Right ventricle myocardium superior (tissue), 1 donor: ENCODE measurements around the gene STATH. TPM values are rescaled to one million over a fixed set of nuclear protein-coding genes. Genes with fewer than 3 reads are reported as not detected.
"Not testable (repeated sequence)": the region's sequence is repeated elsewhere in the genome, so short reads cannot be mapped to it uniquely, and the experiment has no call there.

Experiments used
- ATAC-seq: fragments of 200-7000 bp; cut with Tn5 transposase; one replicate; pipeline ENCODE4 v1.9.1; 2020; ENCODE audit warnings: mild to moderate bottlenecking; ENCODE audit not compliant: poor library complexity
- DNase-seq: peaks from one replicate; pipeline ENCODE4 v3.0.0-alpha.2; 2020
- intact Hi-C: fragments of 100-400 bp; cut with DNase I; formaldehyde crosslinking; loops from one replicate; pipeline ENCODE4 v1.11.2; 2022
- long read RNA-seq: library from polyadenylated mRNA; unstranded; transcript quantifications from one replicate; pipeline ENCODE4 v2.0.0, GENCODE V29; 2021
- total RNA-seq: library from RNA; stranded (reverse); fragmentation: NEBNext Ultra II Directional; extraction: Animal tissue kit (Norgen Biotek cat#: 25700); gene quantifications from one replicate; pipeline ENCODE4 v1.2.1, GENCODE V29; 2021
- donor health status: DM: no; HTN: yes; CAD: no; lungs with severe emphysema.

The STATH gene, protein sequence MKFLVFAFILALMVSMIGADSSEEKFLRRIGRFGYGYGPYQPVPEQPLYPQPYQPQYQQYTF
- not detected for total RNA-seq
- long read RNA-seq, result 0 reads

DNA sequence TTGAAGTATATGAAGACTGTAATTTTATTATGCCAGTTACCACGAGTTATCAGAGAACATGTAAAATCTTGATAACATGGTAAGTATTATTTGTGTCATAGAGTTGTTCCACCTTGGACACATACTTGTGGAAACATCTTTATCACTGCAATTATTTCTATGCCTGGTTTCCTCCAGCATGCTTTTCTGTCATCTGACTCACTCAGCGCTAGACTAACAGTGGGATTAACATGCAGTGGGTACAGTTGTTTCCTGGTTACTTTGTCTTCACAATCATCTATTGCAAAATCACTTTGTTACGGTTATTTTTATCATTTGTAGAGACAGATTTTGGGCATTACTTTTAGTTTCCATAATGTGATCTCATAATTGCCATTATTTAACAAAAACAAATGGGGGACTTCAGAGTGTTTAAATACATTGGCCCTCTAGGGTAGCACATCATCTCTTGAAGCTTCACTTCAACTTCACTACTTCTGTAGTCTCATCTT lies at the start of gene STATH:
Gene STATH, plus strand, starts transcription at position 441 of the 491 bp plus-strand sequence. CDS start 2,472 bp downstream, outside the sequence.
- DNase-seq, result no peak
- ATAC-seq, result no peak
- intact Hi-C loops, result no loop called here

DNA sequence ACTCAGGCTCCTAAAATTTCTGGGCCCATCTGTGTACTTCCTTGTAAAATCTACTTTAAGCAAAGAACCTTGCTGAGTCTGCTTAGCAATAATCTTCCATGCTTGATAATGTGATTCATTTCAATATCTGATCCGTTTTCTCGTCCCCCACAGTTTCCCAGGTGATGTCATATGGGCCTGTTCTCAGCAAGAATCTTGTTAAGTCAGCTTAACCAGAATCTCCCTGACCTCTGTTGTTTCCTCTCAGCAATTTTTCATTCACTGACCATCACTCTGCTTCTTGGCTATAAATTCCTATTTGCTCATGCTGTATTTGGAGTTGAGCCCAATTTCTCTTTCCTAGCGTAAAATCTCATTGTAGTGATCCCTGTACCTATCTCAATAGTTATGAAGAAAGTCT lies 44.2 kb upstream of the STATH start:
- intact Hi-C loops, result no loop called here
- ATAC-seq, result no peak
- DNase-seq, result no peak

DNA sequence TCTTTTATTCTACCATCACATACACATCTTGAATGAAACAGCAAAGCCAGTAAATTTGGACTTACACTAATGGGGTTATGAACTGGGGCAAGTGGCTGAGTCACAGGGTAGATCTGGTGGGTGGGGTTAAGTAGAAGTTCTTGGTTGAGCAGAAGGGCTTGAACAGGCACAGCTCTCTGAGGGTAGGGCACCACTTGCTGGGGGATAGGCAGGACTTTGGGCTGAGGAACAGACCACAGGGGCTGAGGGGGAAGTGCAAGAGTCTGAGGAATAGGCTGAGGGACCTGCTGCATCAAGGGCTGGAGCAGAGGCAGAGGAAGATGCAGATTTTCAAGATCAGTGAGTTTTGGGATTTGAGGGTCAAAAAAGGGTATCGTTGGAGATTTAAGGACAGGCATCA lies 38.6 kb upstream of the STATH start:
- DNase-seq (no peak), ATAC-seq (no peak)
- intact Hi-C loops, result no loop called here

- DNase-seq (no peak), ATAC-seq (no peak)
- intact Hi-C loops, result no loop called here
Observed at GRCh38 chr4:69965628-69966027, 30.1 kb upstream of the STATH start, which contains the start of gene CSN2. Gene CSN2, minus strand, starts transcription at chr4:69965728. Its CDS starts 4,733 bp downstream, at chr4:69960995.

DNA sequence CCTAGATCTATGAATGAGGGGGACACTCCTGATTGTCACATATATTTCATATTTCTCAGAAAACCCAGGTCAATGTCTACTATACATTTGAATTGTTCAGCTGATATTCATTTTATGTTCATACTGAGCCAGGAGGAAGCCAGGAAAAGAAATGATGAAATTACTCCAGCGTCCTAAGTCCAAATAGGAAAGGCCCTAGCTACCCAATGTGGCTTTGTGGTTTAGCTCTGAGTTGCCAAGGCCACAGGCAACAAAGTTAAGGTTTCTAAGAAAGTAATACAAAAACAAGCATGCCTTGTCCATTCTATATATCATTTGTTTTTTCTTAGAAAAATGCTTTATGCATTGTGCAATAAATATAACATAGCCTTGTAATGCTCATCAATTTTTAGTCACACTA lies 25.7 kb upstream of the STATH start:
- DNase-seq, result no peak
- intact Hi-C loops, result no loop called here
- no peak for ATAC-seq

- intact Hi-C loops, result no loop called here
- no peak for ATAC-seq
- no peak for DNase-seq
Observed at GRCh38 chr4:69974631-69975030, 21.1 kb upstream of the STATH start.

DNA sequence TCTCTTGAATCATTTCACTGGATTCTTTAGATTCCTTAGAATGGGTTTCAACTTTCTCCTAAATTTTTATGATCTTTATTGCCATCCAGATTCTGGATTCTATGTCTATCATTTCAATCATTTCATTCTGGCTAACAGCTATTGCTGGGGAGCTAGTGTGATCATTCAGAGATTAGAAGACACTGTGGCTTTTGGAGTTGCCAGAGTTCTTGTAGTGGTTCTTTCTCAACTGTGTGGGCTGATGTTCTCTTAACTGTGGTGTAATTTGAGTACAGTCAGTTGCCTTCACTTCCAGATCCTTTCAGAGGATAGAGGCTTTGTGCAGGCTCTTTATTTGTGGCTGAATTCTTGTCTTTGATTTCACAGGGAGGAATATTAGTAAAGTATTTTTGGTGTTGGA lies 18.2 kb upstream of the STATH start:
- intact Hi-C loops, result no loop called here
- no peak for DNase-seq
- no peak for ATAC-seq

DNA sequence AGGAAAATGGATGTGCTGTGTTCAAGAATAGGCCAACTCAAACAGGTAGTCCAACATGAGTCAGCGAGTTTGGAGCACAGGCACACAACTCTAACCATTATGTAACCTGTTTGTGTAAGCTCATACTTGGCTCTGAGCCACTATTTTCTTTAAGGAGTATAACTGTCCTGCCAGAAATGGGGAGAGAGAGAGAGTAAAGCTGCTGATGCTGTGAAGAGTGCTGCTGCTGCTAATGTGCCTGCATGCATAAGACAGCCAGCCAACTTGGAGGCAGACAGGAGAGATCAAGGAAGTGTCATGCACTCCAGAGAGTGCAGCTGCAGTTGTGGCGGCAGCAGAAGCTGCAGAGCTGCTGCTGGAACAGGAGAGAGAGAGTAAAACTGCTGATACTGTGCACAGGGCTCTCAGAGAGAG lies 11.7 kb upstream of the STATH start:
- intact Hi-C loops, result no loop called here
- DNase-seq (no peak), ATAC-seq (no peak)

GRCh38 chr4:69986663-69987062 lies 9.1 kb upstream of the STATH start:
- DNase-seq (no peak), ATAC-seq (no peak)
- intact Hi-C loops, result no loop called here

DNA sequence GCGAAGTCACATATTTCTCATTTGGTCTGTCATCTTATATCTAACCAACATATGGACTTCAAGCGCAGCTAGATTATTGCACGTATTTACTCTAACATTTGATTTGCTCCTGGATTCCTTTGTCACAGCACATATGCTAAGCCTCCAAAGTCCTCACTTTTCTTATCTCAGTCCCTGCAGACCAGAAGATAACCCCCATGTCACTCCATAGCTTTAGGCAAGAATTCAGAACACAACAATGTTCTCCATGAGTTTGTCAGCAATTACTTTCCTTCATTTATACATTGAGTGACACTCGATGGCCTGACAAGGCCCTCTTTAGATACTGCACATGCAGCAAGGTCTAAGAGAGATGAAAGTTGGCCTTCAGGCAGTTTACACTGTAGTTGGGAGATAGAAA lies 4.8 kb upstream of the STATH start:
- ATAC-seq, result no peak
- DNase-seq, result no peak
- intact Hi-C loops, result no loop called here

- intact Hi-C loops, result no loop called here
Observed at GRCh38 chr4:69994782-69995181, 984 bp upstream of the STATH start.

GRCh38 chr4:69999420-69999819 lies 3.7 kb downstream of the STATH start:
- no peak for ATAC-seq
- DNase-seq, result no peak
- intact Hi-C loops, result no loop called here

More at GRCh38 chr4:69994782-69995181, 984 bp upstream of the STATH start:
- DNase-seq (no peak), ATAC-seq (no peak)

DNA sequence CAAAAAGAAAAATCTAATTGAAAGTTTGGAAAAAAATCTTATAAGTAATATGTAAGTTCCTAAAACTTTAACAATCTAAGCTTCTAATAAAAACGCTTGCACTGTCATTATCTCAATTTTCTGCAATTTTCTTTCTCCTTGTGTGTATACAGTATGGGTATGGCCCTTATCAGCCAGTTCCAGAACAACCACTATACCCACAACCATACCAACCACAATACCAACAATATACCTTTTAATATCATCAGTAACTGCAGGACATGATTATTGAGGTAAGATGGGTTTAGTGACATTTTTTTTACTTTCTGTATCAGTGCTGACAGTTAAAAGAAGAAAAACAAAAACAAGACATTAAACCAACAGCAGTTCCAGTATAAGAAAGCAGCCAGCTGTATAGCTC lies 4.9 kb downstream of the STATH start:
- intact Hi-C loops, result no loop called here
- ATAC-seq (no peak), DNase-seq (no peak)

DNA sequence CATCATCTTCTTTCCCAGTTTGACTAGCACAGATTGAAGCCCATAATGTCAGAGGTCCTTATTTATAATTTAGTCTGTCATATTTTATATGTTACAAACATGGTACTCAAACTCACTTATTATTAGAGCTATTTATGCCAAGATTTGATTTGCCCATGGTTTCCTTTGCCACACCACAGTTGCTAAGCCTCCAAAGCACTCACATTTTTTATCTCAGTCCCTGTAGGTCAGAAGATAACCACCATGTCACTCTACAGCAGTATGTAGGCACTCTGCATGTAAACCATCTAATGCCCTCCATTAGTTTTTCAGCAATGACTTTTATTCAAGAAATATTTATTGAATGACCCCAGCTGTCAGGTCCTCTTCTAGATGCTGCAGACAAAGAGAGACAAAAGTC lies 6.7 kb downstream of the STATH start:
- DNase-seq (no peak), ATAC-seq (no peak)
- intact Hi-C loops, result no loop called here

GRCh38 chr4:70008771-70009170 lies 13.0 kb downstream of the STATH start:
- DNase-seq (no peak), ATAC-seq (no peak)
- intact Hi-C loops, result no loop called here

- ATAC-seq, intact Hi-C loops, DNase-seq: not testable (repeated sequence)
Observed at GRCh38 chr4:70019006-70019405, 23.2 kb downstream of the STATH start.

DNA sequence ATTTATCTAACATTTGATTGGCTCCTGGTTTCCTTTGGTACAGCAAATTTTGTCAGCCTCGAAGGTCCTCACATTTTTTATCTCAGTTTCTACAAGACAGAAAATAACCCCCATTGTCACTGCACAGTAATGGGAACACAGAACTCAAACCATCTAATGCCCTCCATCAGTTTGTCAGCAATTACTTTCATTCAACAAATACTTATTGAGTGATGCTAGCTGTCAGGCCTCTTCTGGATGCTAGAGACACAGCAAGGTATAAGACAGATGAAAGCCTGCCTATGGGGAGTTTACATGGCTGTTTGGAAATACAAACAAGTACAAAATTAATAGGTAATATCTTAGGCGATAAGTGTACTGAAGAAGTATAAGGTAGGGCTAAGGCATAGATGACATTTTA lies 27.5 kb downstream of the STATH start:
- intact Hi-C loops, result no loop called here
- ATAC-seq, result no peak
- DNase-seq, result no peak

DNA sequence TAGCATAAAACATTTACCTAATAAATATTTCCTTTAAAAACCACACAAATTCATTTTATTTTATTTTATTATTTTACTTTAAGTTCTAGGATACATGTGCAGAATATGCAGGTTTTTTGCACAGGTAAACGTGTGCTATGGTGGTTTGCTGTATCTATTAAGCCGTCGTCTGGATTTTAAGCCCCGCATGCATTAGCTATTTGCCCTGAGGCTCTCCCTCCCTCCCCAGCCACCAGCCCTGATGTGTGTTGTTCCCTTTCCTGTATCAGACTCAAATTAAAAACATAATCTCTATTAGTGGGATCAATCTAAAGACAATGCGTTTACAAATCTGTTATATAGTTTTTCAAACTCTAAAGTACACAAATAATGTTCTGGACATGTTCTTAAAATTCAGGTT lies 31.2 kb downstream of the STATH start:
- intact Hi-C loops, result no loop called here

GRCh38 chr4:70028159-70028558 lies 32.4 kb downstream of the STATH start, which contains the start of gene HTN3:
Gene HTN3, plus strand, starts transcription at chr4:70028459. Its CDS starts 2,282 bp downstream, at chr4:70030741.
- intact Hi-C loops, ATAC-seq, DNase-seq: not testable (repeated sequence)

More for the DNA sequence above, 31.2 kb downstream of the STATH start:
- ATAC-seq (no peak), DNase-seq (no peak)

DNA sequence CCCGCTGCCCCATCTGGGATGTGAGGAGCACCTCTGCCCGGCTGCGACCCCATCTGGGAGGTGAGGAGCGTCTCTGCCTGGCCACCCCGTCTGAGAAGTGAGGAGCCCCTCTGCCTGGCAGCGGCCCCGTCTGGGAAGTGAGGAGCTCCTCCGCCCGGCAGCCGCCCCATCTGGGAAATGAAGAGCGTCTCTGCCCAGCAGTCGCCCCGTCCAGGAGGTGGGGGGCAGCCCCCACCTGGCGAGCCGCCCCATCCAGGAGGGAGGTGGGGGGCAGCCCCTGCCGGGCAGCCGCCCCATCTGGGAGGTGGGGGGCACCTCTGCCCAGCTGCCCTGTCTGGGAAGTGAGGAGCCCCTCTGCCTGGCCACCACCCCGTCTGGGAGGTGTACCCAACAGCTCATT lies 41.8 kb downstream of the STATH start:
- DNase-seq, intact Hi-C loops: not testable (repeated sequence)

DNA sequence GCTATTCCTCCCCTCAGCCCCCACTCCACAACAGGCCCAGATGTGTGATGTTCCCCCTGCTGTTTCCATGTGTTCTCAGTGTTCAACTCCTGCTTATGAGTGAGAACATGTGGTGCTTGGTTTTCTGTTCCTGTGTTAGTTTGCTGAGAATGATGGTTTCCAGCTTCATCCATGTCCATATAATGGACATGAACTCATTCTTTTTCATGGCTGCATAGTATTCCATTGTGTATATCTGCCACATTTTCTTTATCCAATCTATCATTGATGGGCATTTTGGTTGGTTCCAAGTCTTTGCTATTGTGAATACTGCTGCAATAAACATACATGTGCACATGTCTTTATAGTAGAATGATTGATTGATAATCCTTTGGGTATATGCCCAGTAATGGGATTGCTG lies 44.2 kb downstream of the STATH start:
- ATAC-seq, intact Hi-C loops, DNase-seq: not testable (repeated sequence)

More for the DNA sequence above, 41.8 kb downstream of the STATH start:
- not testable (repeated sequence) for ATAC-seq
